Nephron progenitor cell (in vitro differentiated cells): ENCODE measurements around the gene PLAAT3.
"Not testable (repeated sequence)": the region's sequence is repeated elsewhere in the genome, so short reads cannot be mapped to it uniquely, and the experiment has no call there.

Source experiments
- DNase-seq: peaks from one replicate; pipeline ENCODE4 v3.0.0; 2021
- H3K27ac Mint-ChIP-seq: 2 replicates; pipeline ENCODE4 v1.8.0; 2021; ENCODE audit warnings: mild to moderate bottlenecking, moderate library complexity, mixed read lengths
- H3K27me3 Mint-ChIP-seq: 2 replicates; pipeline ENCODE4 v1.8.0; 2021; ENCODE audit warnings: mild to moderate bottlenecking, low read depth, mixed read lengths; ENCODE audit not compliant: poor library complexity
- H3K36me3 Mint-ChIP-seq: 2 replicates; pipeline ENCODE4 v1.8.0; 2021; ENCODE audit warnings: low read depth, mixed read lengths
- H3K4me1 Mint-ChIP-seq: 2 replicates; pipeline ENCODE4 v1.8.0; 2021; ENCODE audit warnings: mixed read lengths
- H3K4me3 Mint-ChIP-seq: 2 replicates; pipeline ENCODE4 v1.8.0; 2021; ENCODE audit warnings: mild to moderate bottlenecking, moderate library complexity, mixed read lengths
- H3K9me3 Mint-ChIP-seq: 2 replicates; pipeline ENCODE4 v1.8.0; 2021; ENCODE audit warnings: mild to moderate bottlenecking, moderate library complexity, mixed read lengths
- TF ChIP-seq, protein P1 (sequence below): fragments of 200-600 bp; sonication (generic); IDR thresholded peaks from 2 replicates; pipeline ENCODE4 v1.5.0; 2021; ENCODE audit warnings: antibody characterized with exemption

The PLAAT3 gene

DNA sequence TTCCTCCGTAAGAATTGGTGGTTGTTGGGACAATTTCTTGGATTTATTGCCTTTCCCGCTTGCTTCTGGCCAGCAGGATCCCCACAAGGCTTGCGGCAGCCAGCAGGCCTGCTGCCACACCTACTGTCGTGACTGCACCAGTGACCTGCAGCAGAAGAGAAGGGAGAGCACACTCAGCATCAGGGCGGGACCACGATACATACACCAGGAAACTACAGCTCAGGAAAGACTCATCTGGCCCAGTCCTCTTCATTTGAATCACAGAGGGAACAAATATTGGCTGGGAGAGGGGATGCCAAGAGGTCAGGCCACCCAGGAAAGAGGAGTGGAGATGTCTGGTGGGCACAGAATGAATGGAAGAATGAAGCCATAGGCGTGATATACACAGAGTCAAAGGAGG lies 61.3 kb downstream of the PLAAT3 start:
- peaks cover 19% of the 10 kb centered on the region for H3K4me1 Mint-ChIP-seq
- no peak for DNase-seq
- H3K36me3 Mint-ChIP-seq, result no peaks in the 10 kb centered on the region
- no peak overlapping the region for H3K27ac Mint-ChIP-seq
- peaks cover 5% of the 10 kb centered on the region for H3K9me3 Mint-ChIP-seq
- no peak overlapping the region for H3K4me3 Mint-ChIP-seq
- peaks cover 9% of the 10 kb centered on the region for H3K27me3 Mint-ChIP-seq
- TF ChIP-seq, protein P1, sequence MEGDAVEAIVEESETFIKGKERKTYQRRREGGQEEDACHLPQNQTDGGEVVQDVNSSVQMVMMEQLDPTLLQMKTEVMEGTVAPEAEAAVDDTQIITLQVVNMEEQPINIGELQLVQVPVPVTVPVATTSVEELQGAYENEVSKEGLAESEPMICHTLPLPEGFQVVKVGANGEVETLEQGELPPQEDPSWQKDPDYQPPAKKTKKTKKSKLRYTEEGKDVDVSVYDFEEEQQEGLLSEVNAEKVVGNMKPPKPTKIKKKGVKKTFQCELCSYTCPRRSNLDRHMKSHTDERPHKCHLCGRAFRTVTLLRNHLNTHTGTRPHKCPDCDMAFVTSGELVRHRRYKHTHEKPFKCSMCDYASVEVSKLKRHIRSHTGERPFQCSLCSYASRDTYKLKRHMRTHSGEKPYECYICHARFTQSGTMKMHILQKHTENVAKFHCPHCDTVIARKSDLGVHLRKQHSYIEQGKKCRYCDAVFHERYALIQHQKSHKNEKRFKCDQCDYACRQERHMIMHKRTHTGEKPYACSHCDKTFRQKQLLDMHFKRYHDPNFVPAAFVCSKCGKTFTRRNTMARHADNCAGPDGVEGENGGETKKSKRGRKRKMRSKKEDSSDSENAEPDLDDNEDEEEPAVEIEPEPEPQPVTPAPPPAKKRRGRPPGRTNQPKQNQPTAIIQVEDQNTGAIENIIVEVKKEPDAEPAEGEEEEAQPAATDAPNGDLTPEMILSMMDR, result no peak

DNA sequence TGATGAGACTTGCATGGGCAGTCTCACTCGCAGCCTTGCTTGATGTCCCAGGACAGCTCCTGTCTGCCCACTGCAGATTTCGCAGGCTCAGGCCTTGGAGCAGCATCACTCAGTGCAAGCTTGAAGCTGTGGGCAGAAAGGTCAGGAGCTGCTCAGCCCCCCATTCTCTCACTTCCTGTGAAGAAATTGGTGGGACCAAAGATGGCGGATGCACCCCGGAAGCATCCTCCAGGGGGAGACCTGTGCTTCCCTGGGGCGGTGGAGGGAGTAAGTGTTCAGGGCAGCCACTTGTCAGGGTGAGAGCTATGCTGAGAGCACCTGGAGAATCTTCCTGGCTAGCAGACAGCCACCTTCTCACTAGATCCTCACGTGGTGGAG lies 62.4 kb downstream of the PLAAT3 start:
- DNase-seq, result no peak
- TF ChIP-seq, protein P1, result no peak
- H3K9me3 Mint-ChIP-seq, result peaks cover 5% of the 10 kb centered on the region
- H3K27ac Mint-ChIP-seq, result no peak overlapping the region
- H3K27me3 Mint-ChIP-seq, result peaks cover 5% of the 10 kb centered on the region
- H3K4me3 Mint-ChIP-seq, result no peak overlapping the region
- H3K4me1 Mint-ChIP-seq, result peaks cover 19% of the 10 kb centered on the region
- H3K36me3 Mint-ChIP-seq, result no peaks in the 10 kb centered on the region

DNA sequence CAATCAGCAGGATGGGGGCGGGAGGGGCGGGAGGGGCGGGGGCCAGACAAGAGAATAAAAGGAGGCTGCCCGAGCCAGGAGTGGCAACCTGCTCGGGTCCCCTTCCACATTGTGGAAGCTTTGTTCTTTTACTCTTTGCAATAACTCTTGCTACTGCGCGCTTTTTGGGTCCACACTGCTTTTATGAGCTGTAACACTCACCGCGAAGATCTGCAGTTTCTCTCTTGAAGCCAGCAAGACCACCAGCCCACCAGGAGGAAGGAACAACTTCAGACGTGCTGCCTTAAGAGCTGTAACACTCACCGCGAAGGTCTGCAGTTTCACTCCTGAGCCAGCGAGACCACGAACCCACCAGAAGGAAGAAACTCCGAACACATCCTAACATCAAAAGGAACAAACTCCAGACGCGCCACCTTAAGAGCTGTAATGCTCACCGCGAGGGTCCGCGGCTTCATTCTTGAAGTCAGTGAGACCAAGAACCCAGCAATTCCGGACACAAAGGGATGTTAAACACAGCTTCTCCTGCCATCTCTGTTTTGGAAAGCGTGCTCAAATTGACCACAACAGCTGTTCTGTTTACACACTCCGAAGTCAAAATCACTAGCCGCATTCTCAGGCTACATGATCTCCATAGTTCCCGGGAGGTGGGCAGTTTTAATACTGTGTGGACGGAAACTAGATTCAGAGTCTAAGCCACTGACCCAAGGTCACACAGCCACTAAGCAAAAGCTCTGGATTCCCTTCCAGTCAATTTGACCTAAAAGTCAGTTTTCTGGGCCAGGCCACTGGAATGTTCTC lies 62.9 kb downstream of the PLAAT3 start:
- Mint-ChIP-seq H3K4me3 (no peak overlapping the region), H3K9me3 (peaks cover 5% of the 10 kb centered on the region), H3K27me3 (peaks cover 5% of the 10 kb centered on the region), H3K4me1 (peaks cover 19% of the 10 kb centered on the region), H3K27ac (peak overlapping the region; percentile 71), H3K36me3 (no peaks in the 10 kb centered on the region)
- TF ChIP-seq, protein P1, result no peak
- DNase-seq, result no peak

DNA sequence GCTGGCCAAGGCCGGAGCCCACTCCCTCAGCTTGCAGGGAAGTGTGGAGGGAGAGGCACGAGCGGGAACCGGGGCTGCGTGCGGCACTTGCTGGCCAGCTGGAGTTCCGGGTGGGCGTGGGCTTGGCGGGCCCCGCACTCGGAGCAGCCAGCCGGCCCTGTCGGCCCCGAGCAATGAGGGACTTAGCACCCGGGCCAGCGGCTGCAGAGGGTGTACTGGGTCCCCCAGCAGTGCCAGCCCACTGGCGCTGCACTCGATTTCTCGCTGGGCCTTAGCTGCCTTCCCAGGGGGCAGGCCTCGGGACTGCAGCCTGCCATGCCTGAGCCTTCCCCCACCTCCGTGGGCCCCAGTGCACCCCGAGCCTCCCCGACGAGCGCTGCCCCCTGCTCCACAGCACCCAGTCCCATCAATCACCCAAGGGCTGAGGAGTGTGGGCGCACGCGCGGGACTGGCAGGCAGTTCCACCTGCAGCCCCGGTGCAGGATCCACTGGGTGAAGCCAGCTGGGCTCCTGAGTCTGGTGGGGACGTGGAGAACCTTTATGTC lies 64.0 kb downstream of the PLAAT3 start:
- not testable (repeated sequence) for H3K27me3 Mint-ChIP-seq, H3K36me3 Mint-ChIP-seq, DNase-seq, H3K4me3 Mint-ChIP-seq, H3K27ac Mint-ChIP-seq, H3K9me3 Mint-ChIP-seq
- peaks cover 19% of the 10 kb centered on the region for H3K4me1 Mint-ChIP-seq

DNA sequence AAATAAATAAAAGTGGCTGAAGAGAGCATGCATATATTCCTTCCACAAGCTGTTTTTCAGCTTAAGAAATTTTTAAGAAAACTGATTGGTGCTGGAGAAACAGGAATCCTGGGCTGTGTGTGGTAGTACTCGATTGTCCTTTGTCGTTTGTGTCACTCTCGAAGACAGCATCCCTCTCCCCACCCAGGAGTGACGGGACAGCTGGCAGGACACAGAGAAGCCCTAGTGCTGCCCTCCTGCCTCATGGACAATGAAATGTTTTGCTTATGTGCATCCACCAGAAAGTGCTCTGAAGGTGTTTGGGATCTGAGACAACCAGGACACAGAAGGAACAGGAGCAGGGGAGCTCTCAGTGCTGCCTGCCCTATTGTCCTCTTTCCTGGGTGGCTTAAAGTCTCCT lies 64.8 kb downstream of the PLAAT3 start:
- H3K27me3 Mint-ChIP-seq, result peaks cover 8% of the 10 kb centered on the region
- TF ChIP-seq, protein P1, result no peak
- peaks cover 5% of the 10 kb centered on the region for H3K9me3 Mint-ChIP-seq
- no peaks in the 10 kb centered on the region for H3K36me3 Mint-ChIP-seq
- no peak overlapping the region for H3K4me3 Mint-ChIP-seq
- H3K4me1 Mint-ChIP-seq, result peaks cover 14% of the 10 kb centered on the region
- H3K27ac Mint-ChIP-seq, result peak overlapping the region; percentile 41
- no peak for DNase-seq

DNA sequence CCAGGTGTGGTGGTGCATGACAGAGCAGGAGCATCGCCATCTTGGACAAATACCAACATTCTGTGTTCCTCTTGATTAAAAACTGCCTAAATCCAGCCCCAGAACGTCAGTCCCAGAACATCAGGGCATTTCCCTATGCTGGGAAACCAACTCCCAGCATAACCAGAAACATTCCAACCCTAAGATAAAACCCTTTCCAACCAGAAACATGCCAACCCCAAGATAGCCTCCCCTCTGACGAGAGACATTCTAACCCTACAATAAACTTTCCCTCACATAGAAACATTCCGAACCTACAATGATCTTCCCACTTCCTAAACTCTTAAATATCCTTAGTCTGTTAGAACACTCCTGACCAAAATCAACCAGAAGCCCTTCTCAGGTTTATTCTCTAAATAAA lies 66.1 kb downstream of the PLAAT3 start:
- Mint-ChIP-seq H3K27ac (no peak overlapping the region), H3K27me3 (peaks cover 9% of the 10 kb centered on the region), H3K36me3 (no peaks in the 10 kb centered on the region), H3K4me3 (no peak overlapping the region), H3K4me1 (peaks cover 13% of the 10 kb centered on the region), H3K9me3 (peaks cover 5% of the 10 kb centered on the region)
- TF ChIP-seq, protein P1, result no peak
- no peak for DNase-seq
